ENCODE results near the gene KLHDC7B. TPM values are rescaled to one million over a fixed set of nuclear protein-coding genes. Genes with fewer than 3 reads are reported as not detected.

Gene KLHDC7B
- total RNA-seq, 1 donor from 2014 or later, result 7.2 TPM

DNA sequence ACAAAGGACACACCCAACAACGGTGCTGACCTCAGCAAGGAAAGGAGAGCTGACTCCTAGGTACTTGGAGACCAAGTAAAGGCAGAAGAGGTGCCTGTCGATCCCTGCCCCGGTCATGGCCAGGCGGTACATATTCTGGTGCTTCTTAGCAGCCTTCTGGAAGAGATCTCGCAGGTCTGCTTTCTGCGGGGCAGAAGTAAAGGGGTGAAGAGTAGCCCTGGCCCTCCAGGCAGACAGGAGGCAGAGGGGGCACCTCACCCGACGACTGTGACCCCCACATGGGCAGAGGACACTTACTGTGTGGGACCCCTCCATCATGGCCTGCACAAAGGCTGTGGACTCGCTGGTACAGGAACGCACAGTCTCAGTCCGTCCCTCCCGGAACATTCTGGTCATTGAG lies 25.2 kb downstream of the KLHDC7B start:
- TF ChIP-seq, protein P1, sequence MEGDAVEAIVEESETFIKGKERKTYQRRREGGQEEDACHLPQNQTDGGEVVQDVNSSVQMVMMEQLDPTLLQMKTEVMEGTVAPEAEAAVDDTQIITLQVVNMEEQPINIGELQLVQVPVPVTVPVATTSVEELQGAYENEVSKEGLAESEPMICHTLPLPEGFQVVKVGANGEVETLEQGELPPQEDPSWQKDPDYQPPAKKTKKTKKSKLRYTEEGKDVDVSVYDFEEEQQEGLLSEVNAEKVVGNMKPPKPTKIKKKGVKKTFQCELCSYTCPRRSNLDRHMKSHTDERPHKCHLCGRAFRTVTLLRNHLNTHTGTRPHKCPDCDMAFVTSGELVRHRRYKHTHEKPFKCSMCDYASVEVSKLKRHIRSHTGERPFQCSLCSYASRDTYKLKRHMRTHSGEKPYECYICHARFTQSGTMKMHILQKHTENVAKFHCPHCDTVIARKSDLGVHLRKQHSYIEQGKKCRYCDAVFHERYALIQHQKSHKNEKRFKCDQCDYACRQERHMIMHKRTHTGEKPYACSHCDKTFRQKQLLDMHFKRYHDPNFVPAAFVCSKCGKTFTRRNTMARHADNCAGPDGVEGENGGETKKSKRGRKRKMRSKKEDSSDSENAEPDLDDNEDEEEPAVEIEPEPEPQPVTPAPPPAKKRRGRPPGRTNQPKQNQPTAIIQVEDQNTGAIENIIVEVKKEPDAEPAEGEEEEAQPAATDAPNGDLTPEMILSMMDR (IDR thresholded peaks at IDR 0.05), result no peak
- no peaks in the 10 kb centered on the region for H3K9me3 Mint-ChIP-seq (ENCODE audit: low read depth)
- peaks cover 20% of the 10 kb centered on the region for H3K36me3 Mint-ChIP-seq (ENCODE audit: low read depth)
- DNase-seq (ENCODE audit: low spot score), result no peak
- H3K4me3 Mint-ChIP-seq (ENCODE audit: unreplicated experiment), result no peak overlapping the region
- H3K27ac Mint-ChIP-seq (ENCODE audit: unreplicated experiment), result no peak overlapping the region
- H3K27me3 Mint-ChIP-seq (ENCODE audit: low read depth), result no peaks in the 10 kb centered on the region
- H3K4me1 Mint-ChIP-seq (ENCODE audit: low read depth), result no peaks in the 10 kb centered on the region

DNA sequence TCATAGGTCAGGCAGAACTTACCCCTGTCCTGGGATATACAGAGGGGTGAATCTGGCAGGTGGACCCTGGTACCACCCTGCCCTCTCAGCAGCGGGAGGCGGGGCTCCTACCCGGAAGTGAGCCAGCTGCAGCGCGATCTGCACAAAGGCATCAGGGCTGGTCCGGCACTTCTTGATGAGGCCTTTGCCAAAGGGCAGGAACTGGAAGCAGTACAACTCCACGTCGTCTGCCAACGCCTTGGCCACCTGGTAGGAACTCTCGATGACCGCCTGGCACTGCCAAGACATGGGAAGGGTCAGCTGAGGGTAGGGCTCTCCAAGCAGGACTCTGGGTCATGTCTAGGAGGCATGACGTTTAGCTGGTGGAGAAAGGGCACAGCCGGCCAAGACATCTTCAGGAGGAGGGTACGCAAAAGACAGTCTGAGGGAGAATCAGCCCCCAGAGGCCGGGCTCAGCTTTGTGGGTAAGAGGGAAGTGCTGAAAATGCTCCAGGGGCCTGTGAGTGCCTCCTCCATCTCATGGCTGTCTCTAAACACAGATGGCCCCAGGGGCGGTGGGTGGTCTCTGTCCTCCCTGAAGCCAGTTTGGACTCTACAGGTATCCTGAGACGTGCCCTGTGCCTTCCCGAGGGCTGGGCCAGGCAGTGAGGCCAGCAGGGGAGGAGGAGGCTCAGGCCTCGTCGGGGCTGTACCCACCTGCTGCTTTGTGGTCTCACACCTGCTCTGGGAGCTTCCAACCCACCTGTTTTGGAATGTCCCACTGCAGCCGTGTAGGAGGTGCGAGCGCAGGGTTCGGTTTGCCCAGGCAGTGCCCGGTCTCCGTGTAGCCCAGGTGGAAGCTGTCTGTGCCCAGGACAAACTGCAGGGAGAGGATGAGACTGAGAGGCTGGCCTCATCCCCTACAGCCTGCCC lies 25.8 kb downstream of the KLHDC7B start:
- H3K27ac Mint-ChIP-seq (ENCODE audit: unreplicated experiment), result no peak overlapping the region
- H3K4me1 Mint-ChIP-seq (ENCODE audit: low read depth), result no peaks in the 10 kb centered on the region
- H3K4me3 Mint-ChIP-seq (ENCODE audit: unreplicated experiment), result no peak overlapping the region
- H3K36me3 Mint-ChIP-seq (ENCODE audit: low read depth), result peaks cover 20% of the 10 kb centered on the region
- no peak for DNase-seq (ENCODE audit: low spot score)
- no peaks in the 10 kb centered on the region for H3K27me3 Mint-ChIP-seq (ENCODE audit: low read depth)
- TF ChIP-seq, protein P1 (IDR thresholded peaks at IDR 0.05), result no peak
- no peaks in the 10 kb centered on the region for H3K9me3 Mint-ChIP-seq (ENCODE audit: low read depth)

DNA sequence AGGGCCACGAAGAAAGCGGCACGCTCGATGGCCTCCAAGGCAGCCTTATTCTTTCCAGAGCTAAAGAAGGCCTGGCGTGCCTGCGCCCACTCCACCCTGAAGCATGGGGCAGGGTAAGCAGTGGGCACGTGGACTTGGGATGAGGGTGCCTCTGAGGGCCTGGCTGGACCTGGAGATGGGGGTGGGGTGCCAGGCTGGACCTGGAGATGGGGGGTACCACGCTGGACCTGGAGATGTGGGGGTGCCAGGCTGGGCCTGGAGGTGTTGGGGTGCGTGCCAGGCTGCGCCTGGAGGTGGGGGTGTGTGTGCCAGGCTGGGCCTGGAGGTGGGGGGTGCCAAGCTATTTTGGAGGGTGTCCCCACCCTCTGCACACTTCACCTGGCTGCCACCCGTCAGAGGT lies 27.3 kb downstream of the KLHDC7B start:
- Mint-ChIP-seq H3K4me3 (ENCODE audit: unreplicated experiment) (no peak overlapping the region), H3K36me3 (ENCODE audit: low read depth) (peaks cover 17% of the 10 kb centered on the region), H3K27me3 (ENCODE audit: low read depth) (no peaks in the 10 kb centered on the region), H3K9me3 (ENCODE audit: low read depth) (no peaks in the 10 kb centered on the region), H3K4me1 (ENCODE audit: low read depth) (no peaks in the 10 kb centered on the region), H3K27ac (ENCODE audit: unreplicated experiment) (no peak overlapping the region)
- TF ChIP-seq, protein P1 (IDR thresholded peaks at IDR 0.05), result no peak
- no peak for DNase-seq (ENCODE audit: low spot score)

DNA sequence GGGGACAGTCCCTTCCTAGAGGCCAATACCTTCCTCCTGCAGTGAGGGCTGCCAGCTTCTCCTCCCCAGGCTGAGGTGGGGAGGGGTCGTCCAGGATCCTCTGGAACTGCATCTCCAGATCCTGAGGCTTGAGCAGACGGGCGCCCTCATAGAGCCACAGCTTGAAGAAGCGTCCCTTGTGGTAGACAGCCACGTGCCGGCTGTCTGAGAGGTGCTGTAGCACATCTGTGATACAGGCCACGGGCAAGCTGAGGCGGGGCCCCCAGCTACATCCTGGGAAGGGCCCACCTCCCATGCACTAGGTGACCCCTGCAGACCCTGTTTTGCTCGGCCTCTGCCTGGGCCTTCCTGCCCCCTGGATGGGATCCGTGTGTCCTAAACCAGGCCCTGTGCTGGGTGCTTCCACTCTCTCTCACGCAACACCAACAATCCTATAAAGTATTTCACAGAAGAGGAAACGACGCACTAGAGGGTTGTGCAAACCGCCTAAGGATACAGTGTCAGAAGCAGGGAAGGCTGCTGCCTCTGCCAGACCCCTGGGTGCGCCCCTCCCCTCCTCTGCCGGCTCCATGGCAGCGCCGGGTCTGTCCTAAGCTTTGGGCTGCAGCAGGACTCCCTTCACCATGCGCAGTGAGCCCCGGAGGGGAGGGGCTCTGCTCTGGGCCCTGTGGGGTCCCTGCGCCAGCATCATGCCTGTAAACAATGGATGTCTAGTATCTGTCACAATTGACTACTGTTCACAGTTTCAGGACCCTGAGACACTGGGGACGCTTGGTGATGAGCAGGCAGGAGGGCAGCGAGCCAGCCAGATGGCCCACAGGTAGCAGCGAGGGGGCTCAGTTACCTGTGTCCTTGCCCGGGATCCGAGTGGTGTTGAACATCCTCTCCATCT lies 28.0 kb downstream of the KLHDC7B start:
- Mint-ChIP-seq H3K36me3 (ENCODE audit: low read depth) (peaks cover 15% of the 10 kb centered on the region), H3K9me3 (ENCODE audit: low read depth) (no peaks in the 10 kb centered on the region), H3K4me3 (ENCODE audit: unreplicated experiment) (no peak overlapping the region), H3K4me1 (ENCODE audit: low read depth) (no peaks in the 10 kb centered on the region), H3K27ac (ENCODE audit: unreplicated experiment) (no peak overlapping the region), H3K27me3 (ENCODE audit: low read depth) (no peaks in the 10 kb centered on the region)
- TF ChIP-seq, protein P1 (IDR thresholded peaks at IDR 0.05), result no peak
- no peak for DNase-seq (ENCODE audit: low spot score)

DNA sequence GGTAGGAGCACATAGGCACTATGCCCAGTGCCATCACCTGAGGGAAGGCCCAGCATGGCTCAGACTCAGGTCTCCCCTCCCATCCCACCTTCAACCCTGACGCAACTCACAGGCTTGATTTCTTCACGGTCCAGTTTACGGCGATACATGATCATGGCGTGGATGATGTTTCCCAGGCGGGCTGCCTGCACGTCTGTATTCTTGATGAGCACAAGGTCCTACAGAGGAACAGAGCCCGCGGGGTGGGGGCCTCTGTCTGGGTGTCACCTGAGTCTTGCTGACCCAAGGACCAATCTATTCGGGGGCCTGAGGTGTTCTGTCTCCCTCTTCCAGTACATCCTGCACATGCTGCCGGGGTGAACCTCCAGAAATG lies 28.7 kb downstream of the KLHDC7B start:
- peaks cover 10% of the 10 kb centered on the region for H3K36me3 Mint-ChIP-seq (ENCODE audit: low read depth)
- no peaks in the 10 kb centered on the region for H3K27me3 Mint-ChIP-seq (ENCODE audit: low read depth)
- H3K9me3 Mint-ChIP-seq (ENCODE audit: low read depth), result no peaks in the 10 kb centered on the region
- peaks cover under 1% of the 10 kb centered on the region for H3K4me1 Mint-ChIP-seq (ENCODE audit: low read depth)
- no peak overlapping the region for H3K27ac Mint-ChIP-seq (ENCODE audit: unreplicated experiment)
- TF ChIP-seq, protein P1 (IDR thresholded peaks at IDR 0.05), result no peak
- no peak for DNase-seq (ENCODE audit: low spot score)
- H3K4me3 Mint-ChIP-seq (ENCODE audit: unreplicated experiment), result no peak overlapping the region

All from chondrocyte (in vitro differentiated cells).